Neutrophil (primary cell): ENCODE data around the gene AREL1.
A peak's percentile ranks its signal among the peaks of the same experiment; 100 is the strongest.

Source experiments
- H3K27ac ChIP-seq: fragments of 200-600 bp; sonication (generic); 2 replicates; pipeline ENCODE4 v1.5.1; 2016; ENCODE audit warnings: mild to moderate bottlenecking, moderate library complexity
- H3K27me3 ChIP-seq: fragments of 200-600 bp; sonication (generic); 2 replicates; pipeline ENCODE4 v1.6.0; 2016; ENCODE audit warnings: mild to moderate bottlenecking
- H3K36me3 ChIP-seq: fragments of 200-600 bp; sonication (generic); 2 replicates; pipeline ENCODE4 v1.5.1; 2017
- H3K4me1 ChIP-seq, 2 experiments: fragments of 200-600 bp in 1 of 2; sonication (generic) in 1 of 2; 1 replicate in 1 of 2; 2 replicates in 1 of 2; pipeline versions ENCODE4 v1.5.1 to v1.6.1; 2013 to 2016; ENCODE audit warnings: low read depth in 1 of 2, low read length in 1 of 2, mild to moderate bottlenecking in 1 of 2, moderate library complexity in 1 of 2; ENCODE audit not compliant: control insufficient read depth in 1 of 2, insufficient read depth in 1 of 2
- H3K4me3 ChIP-seq, 2 experiments: fragments of 200-600 bp in 1 of 2; sonication (generic) in 1 of 2; 1 replicate in 1 of 2; 2 replicates in 1 of 2; pipeline ENCODE4 v1.5.1; 2013 to 2016; ENCODE audit warnings: low read depth in 1 of 2, low read length in 1 of 2, mild to moderate bottlenecking in 1 of 2, moderate library complexity in 1 of 2
- H3K9me3 ChIP-seq: fragments of 200-600 bp; sonication (generic); 2 replicates; pipeline ENCODE4 v1.5.1; 2016
- TF ChIP-seq, protein P1 (sequence below): fragments of 200-600 bp; sonication (generic); IDR thresholded peaks from 2 replicates; pipeline ENCODE4 v1.5.1; 2016; ENCODE audit warnings: antibody characterized with exemption

The AREL1 gene

DNA sequence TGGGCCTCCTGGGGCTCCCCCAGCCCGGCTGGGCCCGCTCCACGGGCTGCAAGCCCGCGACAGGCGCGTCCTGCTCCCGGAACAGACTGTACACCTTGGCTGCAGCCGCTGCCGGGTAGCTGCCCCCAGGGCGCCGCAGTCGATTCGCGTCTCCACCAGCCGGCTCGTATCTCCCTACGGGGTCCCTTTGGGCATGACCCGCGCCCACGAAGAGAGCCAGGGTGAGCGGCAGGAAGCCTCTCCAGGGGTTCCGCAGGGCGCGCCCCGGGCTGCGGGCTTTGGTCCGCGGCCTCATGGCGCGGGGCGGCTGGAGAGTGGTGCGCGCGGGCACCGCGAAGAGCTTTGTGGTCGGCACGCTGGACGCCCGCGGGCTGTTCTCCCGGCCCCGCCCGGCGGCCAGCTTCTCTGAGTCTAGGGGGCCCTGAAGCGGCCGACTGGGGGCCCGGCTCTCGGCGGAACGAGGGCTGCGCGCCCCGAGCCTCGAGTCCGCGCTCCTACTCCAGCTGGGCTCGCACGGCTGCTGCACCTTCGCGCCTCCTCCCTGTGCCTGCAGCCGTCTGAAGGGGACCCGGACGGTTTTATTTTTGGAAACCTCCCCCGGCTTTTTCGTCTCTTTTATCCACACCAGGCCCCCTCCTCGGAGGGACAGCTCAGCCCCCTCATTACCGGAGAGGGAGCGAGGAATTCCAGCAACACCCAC, 101.1 kb downstream of the AREL1 start, which contains the start of gene LTBP2:
Gene LTBP2, minus strand, starts transcription at position 588 of the 700 bp plus-strand sequence. Its CDS starts 293 bp downstream, at position 295.
- Histone ChIP-seq H3K4me1 (peaks cover 44 to 54% of the 10 kb centered on the region in 2 experiments), H3K36me3 (no peaks in the 10 kb centered on the region), H3K4me3 (peak within 1 kb of the TSS; percentile 71 to 92), H3K9me3 (no peaks in the 10 kb centered on the region), H3K27ac (peak within 1 kb of the TSS; percentile 68), H3K27me3 (peaks cover 29% of the 10 kb centered on the region)
- TF ChIP-seq, protein P1, sequence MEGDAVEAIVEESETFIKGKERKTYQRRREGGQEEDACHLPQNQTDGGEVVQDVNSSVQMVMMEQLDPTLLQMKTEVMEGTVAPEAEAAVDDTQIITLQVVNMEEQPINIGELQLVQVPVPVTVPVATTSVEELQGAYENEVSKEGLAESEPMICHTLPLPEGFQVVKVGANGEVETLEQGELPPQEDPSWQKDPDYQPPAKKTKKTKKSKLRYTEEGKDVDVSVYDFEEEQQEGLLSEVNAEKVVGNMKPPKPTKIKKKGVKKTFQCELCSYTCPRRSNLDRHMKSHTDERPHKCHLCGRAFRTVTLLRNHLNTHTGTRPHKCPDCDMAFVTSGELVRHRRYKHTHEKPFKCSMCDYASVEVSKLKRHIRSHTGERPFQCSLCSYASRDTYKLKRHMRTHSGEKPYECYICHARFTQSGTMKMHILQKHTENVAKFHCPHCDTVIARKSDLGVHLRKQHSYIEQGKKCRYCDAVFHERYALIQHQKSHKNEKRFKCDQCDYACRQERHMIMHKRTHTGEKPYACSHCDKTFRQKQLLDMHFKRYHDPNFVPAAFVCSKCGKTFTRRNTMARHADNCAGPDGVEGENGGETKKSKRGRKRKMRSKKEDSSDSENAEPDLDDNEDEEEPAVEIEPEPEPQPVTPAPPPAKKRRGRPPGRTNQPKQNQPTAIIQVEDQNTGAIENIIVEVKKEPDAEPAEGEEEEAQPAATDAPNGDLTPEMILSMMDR: no peak
